Putamen (tissue), 1 donor: Measurements from ENCODE around the gene ZFAND3.

Source experiments
- DNase-seq: peaks from one replicate; pipeline ENCODE4 v3.0.0-alpha.2; 2016; ENCODE audit warnings: low spot score

ZFAND3 gene, protein sequence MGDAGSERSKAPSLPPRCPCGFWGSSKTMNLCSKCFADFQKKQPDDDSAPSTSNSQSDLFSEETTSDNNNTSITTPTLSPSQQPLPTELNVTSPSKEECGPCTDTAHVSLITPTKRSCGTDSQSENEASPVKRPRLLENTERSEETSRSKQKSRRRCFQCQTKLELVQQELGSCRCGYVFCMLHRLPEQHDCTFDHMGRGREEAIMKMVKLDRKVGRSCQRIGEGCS

DNA sequence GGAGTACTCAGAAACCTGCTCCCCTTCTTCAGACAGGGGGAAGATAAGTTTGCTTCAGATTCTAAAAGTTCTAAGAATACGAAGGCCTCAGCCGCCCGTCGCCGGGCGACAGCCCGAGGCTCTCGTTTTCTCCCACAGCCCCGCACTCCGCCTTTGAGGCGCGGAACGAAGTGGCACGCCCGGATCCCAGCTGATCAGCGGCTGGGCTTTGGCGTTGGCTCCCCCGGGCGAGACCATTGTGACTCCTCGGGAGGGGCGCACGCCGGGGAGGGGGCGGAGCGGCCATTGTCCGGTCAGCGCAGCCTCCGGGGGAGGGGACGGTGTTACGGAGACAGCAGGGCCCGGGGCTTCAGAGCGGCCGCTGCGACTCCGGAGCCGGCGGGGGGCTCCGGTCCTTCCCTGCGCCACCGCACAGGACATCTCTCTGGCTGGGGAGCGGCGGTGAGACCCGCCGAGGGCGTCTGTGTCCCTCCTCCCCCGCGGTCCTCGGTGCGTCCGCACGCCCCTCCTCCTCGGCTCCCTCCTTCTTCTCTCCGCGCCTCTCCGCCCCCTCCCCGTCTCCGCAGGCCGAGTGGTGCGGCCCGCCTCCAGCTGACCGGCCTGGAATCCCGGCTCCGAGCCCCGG is at the start of gene ZFAND3:
ZFAND3 (plus strand) TSS at position 551 of the 625 bp plus-strand sequence. CDS start 219 bp downstream, outside the sequence.
- peak; percentile 96 for DNase-seq

DNA sequence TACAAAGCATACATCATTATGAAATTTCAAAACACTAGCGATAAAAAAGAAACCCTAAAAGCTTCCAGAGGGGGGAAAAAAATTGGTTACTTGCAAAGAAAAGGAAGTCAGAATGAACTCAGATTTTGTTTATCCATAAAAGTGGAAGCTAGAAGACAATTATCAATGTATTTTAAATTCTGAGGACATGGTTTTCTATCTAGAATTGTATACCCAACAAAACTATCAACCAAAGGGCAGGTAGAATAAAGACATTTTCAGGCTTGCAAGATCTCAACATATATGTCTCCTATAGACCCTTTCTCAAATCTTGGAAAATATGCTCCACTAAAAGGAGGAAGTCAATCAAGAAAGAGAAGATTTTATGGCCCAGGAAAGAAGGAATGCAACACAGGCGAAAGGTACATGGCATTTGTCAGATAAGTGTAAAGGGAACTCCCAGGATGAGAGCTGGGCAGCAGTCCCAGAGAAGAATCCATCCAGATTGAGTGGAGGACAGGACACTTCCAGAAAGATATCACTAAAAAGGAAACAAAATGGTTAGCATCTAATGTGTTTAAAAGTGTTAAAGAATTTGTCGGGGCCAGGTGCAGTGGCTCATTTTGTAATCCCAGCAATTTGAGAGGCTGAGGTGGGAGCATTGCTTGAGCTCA is 45.4 kb upstream of the ZFAND3 start:
- no peak for DNase-seq

DNA sequence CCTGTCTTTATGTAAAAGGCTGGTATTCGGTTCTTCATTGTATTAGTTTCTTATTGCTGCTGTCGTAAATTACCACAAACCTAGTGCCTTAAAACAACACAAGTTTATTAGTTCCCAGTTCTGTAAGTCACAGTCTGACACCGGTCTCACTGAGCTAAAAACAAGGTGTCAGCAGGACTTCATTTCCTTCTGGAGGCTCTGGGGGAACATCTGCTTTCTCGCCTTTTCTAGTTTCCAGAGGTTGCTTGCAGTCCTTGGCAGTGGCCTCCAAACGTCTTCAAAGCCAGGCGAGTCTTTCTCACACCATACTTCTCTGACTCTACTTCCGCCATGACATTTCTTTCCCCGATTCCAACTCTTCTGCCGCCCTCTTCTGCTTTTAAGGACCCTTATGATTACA is 43.0 kb upstream of the ZFAND3 start:
- DNase-seq: no peak

DNA sequence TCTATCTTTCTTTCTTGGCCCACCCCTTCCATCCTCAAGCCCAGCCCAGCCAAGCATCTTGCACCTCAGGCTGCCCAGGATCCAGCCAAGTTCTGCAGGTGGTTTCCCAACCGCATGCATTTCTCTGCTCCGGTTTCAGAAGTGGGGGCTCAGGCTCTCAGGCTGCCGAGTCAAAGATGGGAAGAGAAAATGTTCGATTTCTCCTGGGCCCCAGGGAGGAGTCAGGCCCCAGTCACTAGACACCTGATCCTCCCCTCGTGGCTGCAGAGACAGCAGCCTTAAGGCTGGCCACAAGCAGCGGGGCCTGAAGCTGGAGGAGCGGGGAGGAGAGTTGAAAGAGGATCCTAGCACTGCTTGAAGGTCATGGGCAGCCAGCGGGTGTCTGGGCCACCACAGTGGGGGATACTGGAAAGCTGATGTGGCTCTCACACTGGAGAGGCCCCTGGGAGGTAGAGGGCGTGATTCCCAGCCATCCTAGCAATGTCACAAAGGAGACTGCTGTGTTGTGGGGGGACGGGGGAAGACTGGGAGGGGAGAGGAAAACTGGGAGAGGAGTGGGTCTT is 42.2 kb upstream of the ZFAND3 start:
- DNase-seq: no peak

DNA sequence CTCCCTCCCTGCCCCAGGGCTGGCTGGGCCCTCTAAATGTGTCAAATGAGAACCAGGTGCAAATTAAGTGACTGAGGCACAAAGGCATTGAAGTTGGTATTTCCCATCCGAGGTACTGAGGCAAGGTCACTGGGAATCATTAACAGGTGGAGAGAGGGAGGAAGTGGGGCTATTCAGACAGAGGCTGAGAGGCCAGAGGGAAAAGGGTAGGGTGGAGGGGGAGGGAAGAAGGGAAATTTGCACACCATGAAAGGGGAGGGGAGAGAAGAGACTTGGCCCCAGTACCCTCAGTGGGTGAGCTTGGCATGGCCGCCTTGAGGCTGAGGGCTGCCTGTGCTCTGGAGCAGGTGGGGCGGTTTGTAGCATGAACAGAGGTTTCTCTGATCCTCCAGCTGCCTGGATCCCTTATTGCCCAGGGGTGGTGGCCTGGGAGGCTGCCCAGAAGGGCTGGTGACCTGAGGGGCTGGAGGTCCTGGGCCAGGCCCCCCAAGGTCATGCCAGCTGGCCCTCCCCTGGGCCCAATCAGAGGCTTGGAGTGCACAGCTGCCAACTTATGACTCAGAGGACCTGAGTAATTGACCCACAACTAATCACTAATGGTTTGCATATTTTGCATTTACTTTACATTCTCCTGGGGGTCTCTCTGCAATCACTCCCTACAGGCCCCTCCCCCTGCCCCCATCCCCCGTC is 40.3 kb upstream of the ZFAND3 start:
- DNase-seq: no peak

DNA sequence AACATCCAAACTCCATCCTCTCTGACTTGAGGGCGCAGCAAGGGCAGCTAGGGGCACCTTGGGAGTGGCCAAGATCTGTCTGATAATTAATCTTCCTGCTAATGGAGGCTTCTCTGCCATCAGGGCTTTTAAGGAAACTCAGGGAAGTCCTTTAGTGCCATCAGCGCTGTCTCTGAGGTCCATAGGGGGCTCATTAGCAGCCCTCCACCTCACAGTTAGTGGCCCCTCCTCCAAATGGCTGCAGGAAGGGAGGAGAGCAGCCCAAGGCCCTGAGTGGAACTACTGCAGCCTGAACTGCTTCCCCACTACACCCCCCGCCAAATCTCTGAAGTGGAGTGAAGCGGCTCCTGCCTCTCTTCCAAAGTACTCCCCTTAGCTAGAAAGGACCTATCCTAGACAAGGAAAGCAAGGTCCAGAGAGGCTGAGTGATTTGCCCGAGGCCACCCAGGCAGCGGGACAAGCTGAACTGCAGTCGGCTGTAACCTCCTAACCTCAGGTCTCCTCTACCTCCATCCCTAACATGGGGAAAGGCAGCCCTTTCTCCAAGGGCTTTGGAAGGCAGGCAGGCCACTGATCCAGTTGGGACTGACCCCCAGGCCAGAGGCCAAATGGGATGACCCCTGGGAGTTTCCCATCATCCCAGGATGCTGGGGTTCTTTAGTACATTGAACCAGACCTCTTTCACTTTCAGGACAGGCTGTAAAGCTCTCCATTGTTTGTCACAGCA is 39.5 kb upstream of the ZFAND3 start:
- no peak for DNase-seq

DNA sequence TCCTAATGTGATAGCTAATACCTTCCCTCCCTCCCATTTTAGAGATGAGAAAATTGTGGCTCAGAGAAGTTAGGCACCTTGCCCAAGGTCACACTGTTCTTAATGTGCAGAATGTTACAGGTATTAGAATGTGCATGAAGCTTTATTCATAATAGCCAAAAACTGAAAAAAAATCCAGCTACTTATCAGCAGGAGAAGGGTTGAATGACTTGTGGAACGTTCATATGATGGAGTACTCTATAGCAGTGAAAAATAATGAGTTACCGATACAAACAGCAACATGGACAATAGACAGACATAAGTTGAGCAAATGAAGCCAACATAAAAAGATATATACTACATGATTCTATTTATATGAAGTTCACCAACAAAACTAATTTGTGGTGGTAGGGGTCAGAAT is 37.7 kb upstream of the ZFAND3 start:
- DNase-seq: no peak

DNA sequence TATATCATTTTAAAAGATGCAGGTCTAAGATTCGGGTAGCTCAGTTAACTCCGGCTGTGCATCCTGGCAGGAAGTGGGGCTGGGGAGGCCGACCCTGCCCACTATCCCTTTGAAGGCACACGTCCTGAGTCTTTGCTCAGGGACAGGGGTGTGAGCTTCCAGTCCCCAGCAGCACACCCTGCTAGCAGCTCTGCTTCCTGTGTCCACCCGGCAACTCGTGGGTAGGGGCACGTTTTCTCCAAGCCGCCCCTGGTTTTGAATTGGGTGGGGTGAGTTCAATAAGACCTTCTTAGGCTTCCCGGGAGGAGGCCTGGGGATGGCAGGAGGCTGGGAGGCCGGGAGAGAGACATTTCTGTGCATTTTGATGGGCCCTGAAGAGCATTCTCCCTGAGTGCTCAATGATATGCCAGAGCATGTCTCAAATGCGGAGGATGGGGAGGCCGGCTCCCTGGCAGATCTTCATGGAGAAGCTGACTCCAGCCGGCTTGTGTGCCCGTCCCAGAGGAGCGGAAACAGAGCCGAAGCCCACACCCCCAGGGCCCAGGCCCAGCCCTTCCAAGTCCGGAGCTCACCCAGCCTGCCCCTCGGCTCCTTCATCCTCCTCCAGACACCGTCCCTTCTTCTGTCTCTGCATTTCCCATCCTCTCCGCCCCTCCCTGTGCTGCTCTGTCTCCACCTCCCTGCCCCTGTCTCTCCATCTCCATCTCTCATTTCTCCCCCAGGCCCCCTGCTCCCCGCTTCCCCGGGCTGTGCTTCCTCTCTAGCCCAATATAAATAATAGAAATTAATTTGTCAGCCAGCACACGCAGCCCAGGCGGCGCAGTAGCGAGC is 36.3 kb upstream of the ZFAND3 start:
- peak; percentile 34 for DNase-seq

DNA sequence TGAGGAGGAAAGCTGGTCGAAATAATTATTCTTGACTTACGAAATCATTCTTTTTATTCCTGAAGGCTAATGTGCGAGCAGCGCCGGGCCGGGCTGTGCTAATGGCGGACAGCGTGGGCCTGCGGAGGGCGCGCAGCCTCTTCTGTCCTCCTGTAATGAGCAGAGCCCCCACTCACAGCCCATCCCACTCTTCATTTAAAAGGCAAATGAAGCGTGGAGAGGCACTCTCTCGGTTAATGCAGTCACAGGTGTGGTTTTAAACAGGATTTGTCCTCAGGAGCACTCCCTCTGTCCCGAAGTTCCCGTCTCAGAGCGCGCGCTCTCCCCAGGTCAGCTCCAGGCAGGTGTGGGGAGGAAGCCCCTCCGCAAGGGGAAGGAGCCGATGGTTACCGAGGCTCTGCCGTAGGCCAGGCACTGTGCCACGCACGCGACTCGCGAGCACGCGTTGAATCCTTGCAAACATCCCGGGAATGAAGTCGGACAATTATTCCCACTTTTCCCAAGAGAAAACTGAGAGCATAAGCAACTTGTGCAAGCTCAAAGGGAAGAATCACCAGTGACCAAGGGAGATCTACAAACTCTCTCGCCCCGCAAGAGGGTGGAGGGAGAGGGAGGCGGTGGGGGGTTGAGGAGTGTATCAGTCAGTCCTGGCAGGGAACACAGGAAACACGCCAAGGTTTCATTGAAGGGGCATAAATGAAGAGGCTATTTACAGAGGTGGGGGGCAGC is 35.5 kb upstream of the ZFAND3 start:
- peak; percentile 42 for DNase-seq

DNA sequence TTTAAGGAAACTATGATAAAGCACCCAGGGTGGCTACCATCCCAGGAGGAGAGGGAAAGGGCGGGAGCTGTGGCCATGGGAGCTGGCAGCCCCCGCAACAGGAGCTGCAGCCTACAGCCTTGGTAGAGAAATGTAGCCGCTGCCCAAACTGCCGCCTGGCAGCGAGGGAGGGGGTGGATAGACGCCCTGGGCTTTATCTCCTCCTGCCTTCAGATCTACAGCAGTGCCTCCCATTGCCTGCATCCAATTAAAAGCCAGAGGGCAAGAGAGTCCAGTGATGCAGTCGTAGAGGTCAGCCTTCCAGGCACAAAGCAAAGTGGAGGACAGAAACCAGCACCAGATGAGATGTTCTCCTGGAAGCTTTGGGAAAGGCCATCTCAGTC is 35.0 kb upstream of the ZFAND3 start:
- DNase-seq: no peak

DNA sequence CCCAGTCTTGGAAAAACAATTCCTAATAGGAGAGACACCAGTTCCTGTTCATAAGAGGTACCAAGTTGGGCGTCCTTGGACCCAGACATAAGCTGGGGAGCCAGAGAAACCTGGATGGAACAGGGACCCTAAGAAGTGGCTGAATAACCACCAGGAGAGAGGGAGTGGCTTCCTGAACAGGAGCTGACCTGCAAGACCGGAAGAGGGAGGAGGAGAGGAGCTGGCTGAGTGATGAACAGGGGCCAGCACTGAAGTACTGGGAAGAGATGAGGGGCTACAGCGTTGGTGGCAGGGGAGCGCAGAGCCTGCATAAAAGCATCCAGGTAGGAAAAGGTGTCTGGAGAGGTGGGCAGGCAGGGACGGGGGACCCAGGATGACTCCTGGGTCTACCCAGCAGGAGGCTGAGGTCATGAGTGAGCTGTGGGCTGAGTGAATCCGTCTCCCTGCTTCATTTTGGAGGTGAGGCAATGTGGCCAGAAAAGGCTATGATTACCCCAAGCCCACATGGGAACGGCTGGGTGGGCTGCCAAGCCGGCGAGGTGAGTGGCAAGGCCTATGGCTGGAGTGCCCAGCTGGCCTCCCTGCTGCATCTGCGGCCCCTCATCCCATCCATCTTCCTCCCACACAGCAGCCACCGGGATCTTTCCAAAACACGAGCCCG is 34.4 kb upstream of the ZFAND3 start:
- no peak for DNase-seq

DNA sequence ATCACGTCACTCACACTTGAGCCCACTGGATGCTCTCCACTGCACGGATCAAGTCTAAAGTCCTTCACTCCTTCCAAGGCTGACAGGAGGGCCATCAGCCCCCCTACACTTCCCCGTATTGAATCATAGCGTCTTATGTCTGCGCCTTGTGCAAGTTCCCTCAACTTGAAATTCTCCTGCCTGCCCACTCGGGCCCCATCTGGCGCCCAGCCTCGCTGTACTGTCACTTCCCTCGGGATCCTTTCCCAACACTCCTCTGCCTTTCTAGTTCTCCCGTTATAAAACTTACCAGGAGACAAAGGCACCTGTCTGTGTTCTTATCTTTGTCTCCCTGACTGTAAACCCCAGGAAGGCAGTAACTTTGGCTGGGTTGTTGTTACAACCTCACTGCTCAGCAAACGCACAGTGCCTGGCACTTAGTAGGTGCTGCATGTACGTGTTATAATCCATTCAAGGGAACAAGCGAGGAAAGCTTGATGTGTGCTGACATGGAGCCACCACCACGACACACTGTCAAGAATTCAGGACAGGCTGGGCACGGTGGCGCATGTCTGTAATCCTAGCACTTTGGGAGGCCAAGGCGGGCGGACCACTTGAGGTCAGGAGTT is 33.8 kb upstream of the ZFAND3 start:
- no peak for DNase-seq

DNA sequence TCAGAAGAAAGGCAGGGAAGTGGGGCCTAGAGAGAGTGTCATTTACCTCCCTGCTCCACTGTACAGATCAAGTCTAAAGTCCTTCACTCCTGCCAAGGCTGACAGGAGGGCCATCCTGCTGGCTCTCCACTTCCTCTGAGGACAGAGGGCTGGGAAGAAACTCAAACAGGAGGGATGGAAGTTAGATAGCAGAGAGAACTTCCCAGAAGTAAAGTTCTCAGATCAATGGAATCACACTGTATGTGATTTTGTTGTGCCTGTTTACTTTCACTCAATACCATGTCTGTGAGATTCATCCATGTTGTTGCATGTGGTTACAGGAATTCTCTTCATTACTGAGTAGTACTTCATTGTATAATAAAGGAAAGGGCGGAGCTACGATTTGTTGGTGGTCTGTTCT is 32.3 kb upstream of the ZFAND3 start:
- no peak for DNase-seq

DNA sequence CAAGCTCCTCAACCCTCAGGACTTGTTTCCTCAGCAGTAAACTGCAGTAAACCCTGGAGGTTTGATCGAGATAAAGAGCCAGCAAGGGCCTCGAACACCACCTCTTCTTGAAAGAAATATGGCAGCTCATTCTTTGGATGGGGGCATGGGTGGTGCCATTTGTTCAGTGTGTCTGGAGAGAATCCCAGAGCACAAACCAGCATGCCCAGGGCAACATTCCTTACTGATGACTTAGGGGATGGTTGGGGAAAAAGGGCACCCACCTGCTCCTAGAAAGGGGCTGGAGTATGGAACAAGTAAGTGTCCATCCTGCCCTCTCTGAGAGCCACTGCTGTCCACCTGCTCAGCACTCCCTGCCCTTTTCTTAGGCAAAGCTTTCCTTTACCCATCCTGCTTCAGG is 31.3 kb upstream of the ZFAND3 start:
- no peak for DNase-seq

DNA sequence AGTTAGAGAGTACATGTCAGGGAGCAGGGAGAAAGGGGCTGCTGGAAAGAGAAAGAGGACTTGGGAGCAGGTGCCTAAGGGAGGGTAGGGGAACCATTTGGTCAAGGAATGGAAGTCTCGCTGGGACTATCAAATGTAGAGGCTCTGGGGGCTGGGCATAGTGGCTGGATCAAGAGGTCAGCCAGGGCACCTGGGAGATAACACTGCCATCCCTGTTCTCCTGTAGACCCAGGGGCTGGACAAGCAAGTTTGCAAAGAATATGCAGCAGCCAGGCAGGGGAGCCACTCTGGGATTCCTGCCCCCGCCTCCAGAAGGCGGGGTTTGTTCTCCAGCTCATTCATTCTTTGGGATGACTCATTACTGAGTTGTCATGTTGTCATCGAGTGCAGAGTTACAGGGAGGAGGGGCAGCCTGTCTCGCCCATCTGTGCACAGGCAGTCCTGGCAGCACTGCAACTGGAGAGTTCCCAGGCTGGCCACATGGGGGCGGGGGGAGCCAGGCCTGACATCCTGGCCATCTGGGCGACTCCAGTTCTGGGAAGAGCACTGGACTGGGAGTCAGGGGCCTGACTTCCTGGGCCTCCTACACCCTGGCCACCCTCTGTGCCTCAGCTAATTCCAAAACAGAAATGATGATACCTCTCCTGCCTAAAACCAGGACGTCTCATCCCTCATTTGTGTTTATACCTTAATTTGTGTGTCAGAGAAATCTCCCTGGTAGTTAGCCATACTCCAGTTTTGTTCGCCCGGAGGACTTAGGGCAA is 28.2 kb upstream of the ZFAND3 start:
- peak; percentile 95 for DNase-seq

DNA sequence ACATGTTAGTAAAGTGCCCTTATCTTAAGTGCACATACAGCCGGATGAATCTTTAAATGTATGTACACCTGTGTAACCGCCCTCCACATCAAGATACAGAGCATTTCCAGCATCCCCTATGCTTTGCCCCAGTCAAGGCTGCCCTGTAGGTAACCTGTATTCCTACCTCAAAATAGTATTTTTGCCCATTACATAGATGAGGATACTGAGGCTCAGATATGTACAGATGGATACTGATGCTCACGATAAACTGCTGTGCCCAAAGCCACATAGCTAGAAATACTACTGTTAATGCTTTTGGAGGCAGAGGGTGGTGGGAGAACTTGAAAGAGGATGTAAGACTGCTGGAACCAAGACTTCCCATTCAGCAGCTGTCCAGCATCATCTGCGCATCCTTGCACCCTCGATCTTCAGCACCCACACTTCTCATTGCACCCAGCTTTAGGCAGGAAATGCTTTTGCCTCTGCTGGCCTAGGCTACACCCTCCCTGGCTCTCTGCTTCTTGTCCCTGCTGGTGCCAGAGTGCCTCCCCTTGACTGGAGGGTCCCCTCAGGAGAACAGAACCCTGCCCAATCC is 27.0 kb upstream of the ZFAND3 start:
- no peak for DNase-seq

DNA sequence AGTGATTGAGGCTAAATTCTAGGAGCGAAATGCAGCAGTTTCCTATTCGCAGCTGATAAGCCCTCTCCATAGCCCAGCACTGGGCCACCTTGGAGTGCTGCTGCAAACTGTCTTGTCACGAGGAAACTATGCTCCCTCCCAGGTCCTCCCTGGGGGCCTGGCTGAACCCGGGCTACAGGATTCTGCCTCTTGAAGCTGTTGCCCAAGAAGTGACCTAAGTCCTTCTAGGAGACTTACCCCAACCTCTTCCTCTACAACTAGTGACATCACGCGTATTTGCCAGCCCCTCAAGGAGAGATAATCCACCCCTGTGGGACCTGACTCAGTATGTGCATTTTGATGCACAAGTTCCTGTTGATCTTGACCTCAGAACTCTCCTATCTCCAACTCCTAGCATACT is 26.5 kb upstream of the ZFAND3 start:
- DNase-seq: no peak

DNA sequence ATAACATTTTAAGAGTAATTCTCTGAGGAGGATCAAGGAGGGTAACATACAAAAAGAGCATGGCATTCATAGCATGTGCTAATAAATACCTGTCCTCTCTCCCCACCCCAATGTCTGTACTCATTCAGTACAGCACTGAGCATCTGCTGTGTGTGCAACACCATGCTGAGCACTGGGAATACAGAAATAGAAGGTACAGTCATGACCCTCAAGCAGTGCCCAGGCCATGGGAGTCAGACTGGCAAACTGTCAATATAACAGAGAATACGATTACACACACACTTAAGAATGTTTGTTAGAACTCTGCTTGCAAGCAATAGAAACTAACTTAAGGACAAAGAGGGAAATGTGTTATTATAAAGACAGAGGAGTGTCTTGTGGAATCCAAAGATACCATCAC is 24.7 kb upstream of the ZFAND3 start:
- DNase-seq: no peak
